Measurements from ENCODE around the gene IGHMBP2.
"Not testable (repeated sequence)": the region's sequence is repeated elsewhere in the genome, so short reads cannot be mapped to it uniquely, and the experiment has no call there.

Gene IGHMBP2

DNA sequence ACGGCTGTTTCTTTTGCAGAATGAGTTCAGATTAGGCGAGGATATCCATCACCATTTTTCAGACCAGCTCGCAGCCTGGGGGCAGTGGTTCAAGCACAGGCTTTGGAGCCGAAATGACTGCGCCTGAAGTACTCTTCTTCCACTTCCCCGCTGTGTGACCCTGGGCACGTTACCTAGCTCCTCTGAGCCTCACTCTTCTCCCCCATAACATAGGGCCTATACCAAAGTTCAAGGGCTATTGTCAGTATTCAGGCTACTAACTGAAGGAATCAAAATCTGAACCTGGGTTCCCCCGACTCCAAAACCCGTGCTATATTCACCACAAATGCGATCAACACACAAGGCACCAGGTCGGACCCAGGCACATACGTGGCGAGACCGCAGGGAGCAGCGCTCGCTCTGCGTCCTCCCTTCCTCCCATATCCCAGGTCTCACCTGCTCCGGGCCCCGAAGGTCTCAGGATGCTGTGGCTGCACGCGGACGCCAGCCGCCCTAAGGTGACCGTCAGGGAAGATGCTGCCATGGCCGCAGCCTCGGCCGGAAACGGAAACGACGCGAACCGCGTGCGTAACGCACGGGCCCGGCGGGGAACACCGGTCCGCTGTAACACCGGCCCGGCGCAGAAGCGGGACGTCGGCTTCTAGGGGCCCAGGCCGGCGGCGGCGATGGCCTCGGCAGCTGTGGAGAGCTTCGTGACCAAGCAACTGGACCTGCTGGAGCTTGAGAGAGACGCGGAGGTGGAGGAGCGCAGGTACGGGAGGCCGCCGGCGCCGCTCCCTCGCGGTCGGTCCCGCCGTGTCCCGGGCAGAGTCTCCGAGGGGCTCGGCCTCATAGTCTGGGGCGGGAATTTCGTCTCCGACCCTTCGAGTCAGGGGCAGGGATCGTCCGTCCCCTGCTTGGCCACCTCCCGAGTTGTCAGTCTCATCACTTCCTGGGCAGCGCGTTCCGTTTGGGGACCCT is at the start of gene IGHMBP2, which contains the start of gene MRPL21:
TSS of gene IGHMBP2 (plus strand) at position 604 of the 960 bp plus-strand sequence. CDS start at position 666, 62 bp downstream.
TSS of gene MRPL21 (minus strand) at position 545 of the 960 bp plus-strand sequence. CDS start at position 523, 22 bp downstream.
- peaks cover 6 to 39% of the 10 kb centered on the region in 2 donors for H3K4me1 ChIP-seq (ENCODE audit: control insufficient read depth in 1 of 2, insufficient read depth in 2 of 2, low read length in 2 of 2)
- peaks cover 30 to 35% of the 10 kb centered on the region in 2 donors for H3K36me3 ChIP-seq (ENCODE audit: control insufficient read depth in 1 of 2, insufficient read depth in 2 of 2, low read length in 2 of 2)

DNA sequence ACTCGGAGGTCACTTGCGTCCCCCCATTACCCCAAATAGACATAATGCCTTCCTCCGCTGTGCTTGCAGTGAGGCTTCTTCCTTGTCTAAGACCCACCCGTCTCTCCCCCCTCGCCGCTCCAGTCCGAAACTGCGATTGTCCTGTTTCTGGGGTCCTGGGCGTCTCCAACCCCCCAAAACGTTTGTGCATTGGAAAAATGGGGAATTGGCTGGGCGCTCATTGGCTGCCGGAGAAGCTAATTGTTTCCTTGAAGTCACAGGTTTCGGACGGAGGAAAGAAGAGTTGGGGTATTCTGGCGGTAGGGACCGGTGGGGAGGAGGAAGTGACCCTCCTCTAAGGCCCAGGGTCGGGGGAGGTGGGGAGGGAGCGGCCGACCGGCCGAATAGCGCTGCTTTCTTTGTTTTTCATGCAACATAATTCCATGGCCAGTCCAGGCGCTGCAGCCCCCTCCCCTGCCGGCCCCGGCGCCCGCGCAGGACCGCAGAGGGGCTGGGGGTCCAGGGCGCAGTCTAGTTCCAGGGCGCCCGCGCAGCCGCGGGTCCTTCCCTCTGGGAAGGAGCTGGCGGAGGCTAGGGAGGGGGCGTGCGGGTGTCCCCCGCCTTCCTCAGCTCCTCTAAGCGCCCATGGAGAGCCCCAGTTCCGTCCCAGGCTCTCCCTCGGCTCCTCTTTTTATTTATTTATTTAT is 49.3 kb upstream of the IGHMBP2 start:
- H3K27ac ChIP-seq (ENCODE audit: low read length): no peak overlapping the region
- peaks cover 5 to 16% of the 10 kb centered on the region in 2 donors for H3K4me1 ChIP-seq (ENCODE audit: control insufficient read depth in 1 of 2, insufficient read depth in 2 of 2, low read length in 2 of 2)
- peaks cover 8% of the 10 kb centered on the region for H3K27me3 ChIP-seq (ENCODE audit: low read depth, low read length)
- H3K4me3 ChIP-seq (ENCODE audit: low read depth in 1 of 2, low read length in 2 of 2): peak overlapping the region in 1 of 2 donors; percentile 58
- H3K36me3 ChIP-seq (ENCODE audit: control insufficient read depth in 1 of 2, insufficient read depth in 2 of 2, low read length in 2 of 2): no peaks in the 10 kb centered on the region
- H3K9me3 ChIP-seq (ENCODE audit: control insufficient read depth in 1 of 2, low read length in 2 of 2): no peaks in the 10 kb centered on the region

More for the DNA sequence above, at the start of gene IGHMBP2, which contains the start of gene MRPL21:
- Histone ChIP-seq H3K27ac (ENCODE audit: low read length) (peak within 1 kb of the TSS; percentile 83), H3K9me3 (ENCODE audit: control insufficient read depth in 1 of 2, low read length in 2 of 2) (no peaks in the 10 kb centered on the region), H3K27me3 (ENCODE audit: low read depth, low read length) (no peaks in the 10 kb centered on the region), H3K4me3 (ENCODE audit: low read depth in 1 of 2, low read length in 2 of 2) (peak within 1 kb of the TSS; percentile 99 to 100)

DNA sequence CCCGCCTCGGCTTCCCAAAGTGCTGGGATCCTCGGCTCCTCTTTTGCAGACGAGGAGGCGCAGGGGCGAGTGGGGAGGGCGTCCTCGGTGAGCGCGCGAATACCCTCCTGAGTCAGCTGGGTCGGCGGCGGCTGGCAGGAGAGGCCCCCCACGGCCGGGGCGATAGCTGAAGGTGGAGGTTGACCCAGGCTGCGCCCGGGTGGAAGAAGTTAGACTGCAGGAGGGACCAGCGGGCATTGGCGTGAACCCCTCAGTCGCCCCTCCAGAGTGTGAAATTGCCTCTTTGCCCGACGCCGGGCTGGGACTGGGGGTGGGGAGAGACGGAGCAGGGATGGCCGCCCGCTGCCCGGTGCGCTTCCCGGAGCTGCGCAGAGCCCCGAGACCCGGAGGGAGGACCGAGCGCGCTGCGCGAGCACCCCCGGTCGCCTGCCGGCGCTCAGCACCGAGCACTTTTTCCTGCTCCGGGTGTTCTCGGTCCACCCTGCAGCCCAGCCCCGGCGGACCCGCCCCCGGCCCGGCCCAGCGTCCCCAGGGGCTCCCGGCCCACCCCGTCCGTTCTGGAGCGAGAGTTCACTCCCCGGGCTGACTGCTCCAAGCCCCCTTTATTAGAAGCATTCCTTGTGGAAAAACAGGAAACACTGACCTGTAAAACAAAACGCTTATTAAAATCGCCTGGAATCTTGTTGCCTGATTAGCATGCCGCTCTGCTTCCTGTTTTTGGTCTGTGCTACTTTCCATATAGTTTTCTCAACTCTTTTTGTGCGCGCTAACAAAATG is 48.3 kb upstream of the IGHMBP2 start:
- H3K27ac ChIP-seq (ENCODE audit: low read length): no peak overlapping the region
- H3K4me1 ChIP-seq (ENCODE audit: control insufficient read depth in 1 of 2, insufficient read depth in 2 of 2, low read length in 2 of 2): peaks cover 5 to 16% of the 10 kb centered on the region in 2 donors
- peak overlapping the region; percentile 59 to 67 for H3K4me3 ChIP-seq (ENCODE audit: low read depth in 1 of 2, low read length in 2 of 2)

DNA sequence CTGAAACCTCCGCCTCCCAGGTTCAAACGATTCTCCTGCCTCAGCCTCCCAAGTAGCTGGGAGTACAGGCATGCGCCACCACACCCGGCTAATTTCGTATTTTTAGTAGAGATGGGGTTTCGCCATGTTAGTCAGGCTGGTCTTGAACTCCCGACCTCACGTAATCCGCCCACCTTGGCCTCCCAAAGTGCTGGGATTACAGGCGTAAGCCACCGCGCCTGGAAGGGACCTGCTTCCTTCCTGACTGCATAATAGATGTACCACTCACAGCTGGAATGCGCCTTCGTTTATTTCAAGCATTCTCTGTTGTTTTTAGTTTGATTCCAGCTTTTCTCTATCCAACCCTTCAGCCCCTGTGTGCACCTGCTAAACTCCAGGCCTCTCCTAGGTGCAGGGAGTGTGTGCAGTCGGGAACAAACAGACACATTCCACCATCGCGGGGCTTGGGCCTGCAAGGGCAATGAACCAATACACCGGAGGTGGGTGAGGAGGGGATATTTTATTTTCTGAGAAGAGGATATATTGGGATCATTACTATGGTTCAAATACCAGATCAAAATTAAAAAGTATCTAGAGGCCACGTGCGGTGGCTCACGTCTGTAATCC is 47.2 kb upstream of the IGHMBP2 start:
- H3K27ac ChIP-seq (ENCODE audit: low read length); H3K9me3 ChIP-seq (ENCODE audit: control insufficient read depth in 1 of 2, low read length in 2 of 2); H3K27me3 ChIP-seq (ENCODE audit: low read depth, low read length); H3K4me3 ChIP-seq (ENCODE audit: low read depth in 1 of 2, low read length in 2 of 2); H3K36me3 ChIP-seq (ENCODE audit: control insufficient read depth in 1 of 2, insufficient read depth in 2 of 2, low read length in 2 of 2): not testable (repeated sequence)
- H3K4me1 ChIP-seq (ENCODE audit: control insufficient read depth in 1 of 2, insufficient read depth in 2 of 2, low read length in 2 of 2): peaks cover 5 to 16% of the 10 kb centered on the region in 2 donors

More for the DNA sequence above, 48.3 kb upstream of the IGHMBP2 start:
- no peaks in the 10 kb centered on the region for H3K36me3 ChIP-seq (ENCODE audit: control insufficient read depth in 1 of 2, insufficient read depth in 2 of 2, low read length in 2 of 2)
- no peaks in the 10 kb centered on the region for H3K9me3 ChIP-seq (ENCODE audit: control insufficient read depth in 1 of 2, low read length in 2 of 2)
- H3K27me3 ChIP-seq (ENCODE audit: low read depth, low read length): peaks cover 8% of the 10 kb centered on the region

DNA sequence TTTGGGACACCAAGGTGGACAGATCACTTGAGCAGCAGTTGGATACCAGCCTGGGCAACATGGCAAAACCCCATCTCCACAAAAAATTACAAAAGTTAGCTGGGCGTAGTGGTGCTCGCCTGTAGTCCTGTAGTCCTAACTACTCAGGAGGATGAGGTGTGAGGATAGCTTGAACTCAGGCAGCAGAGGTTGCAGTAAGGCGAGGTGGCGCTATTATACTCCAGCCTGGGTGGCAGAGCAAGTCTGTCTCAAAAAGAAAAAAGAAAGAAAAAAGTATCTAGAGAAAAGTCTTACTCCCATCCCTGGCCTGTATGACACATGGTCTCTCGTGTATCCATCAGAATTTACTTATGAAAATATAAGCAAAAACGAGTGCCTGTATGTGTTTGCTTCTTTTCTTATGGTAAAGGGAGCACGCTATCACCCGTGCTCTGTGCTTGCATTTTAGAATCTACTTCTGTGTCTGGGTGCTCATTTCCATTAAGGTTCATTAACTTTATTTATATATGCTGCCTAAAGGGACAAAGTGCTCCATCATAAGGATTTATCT is 46.6 kb upstream of the IGHMBP2 start:
- H3K9me3 ChIP-seq (ENCODE audit: control insufficient read depth in 1 of 2, low read length in 2 of 2): no peaks in the 10 kb centered on the region
- peaks cover 5 to 16% of the 10 kb centered on the region in 2 donors for H3K4me1 ChIP-seq (ENCODE audit: control insufficient read depth in 1 of 2, insufficient read depth in 2 of 2, low read length in 2 of 2)
- H3K4me3 ChIP-seq (ENCODE audit: low read depth in 1 of 2, low read length in 2 of 2): no peak overlapping the region
- peak overlapping the region; percentile 47 for H3K27ac ChIP-seq (ENCODE audit: low read length)
- peaks cover 8% of the 10 kb centered on the region for H3K27me3 ChIP-seq (ENCODE audit: low read depth, low read length)
- H3K36me3 ChIP-seq (ENCODE audit: control insufficient read depth in 1 of 2, insufficient read depth in 2 of 2, low read length in 2 of 2): no peaks in the 10 kb centered on the region

DNA sequence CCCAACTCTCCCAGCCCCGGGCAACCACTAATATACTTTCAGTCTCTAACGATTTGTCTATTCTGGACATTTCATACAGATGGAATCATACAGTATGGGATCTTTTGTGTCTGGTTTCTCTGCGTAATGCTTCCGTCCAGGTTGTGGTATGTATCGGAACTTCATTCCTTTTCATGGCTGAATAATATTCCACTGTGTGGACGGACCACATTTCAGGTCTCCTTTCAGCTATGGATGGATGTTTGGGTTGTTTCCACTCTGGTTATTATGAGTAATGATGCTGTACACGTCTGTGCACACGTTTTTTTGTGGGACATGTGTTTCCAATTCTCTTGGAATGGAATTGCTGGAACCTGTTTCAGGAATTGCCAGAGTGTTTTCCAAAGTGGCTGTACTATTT is 44.6 kb upstream of the IGHMBP2 start:
- Histone ChIP-seq H3K4me1 (ENCODE audit: control insufficient read depth in 1 of 2, insufficient read depth in 2 of 2, low read length in 2 of 2) (peaks cover 5 to 14% of the 10 kb centered on the region in 2 donors), H3K27ac (ENCODE audit: low read length) (no peak overlapping the region), H3K9me3 (ENCODE audit: control insufficient read depth in 1 of 2, low read length in 2 of 2) (peaks cover 0 to 6% of the 10 kb centered on the region in 2 donors), H3K27me3 (ENCODE audit: low read depth, low read length) (peaks cover 4% of the 10 kb centered on the region), H3K36me3 (ENCODE audit: control insufficient read depth in 1 of 2, insufficient read depth in 2 of 2, low read length in 2 of 2) (no peaks in the 10 kb centered on the region), H3K4me3 (ENCODE audit: low read depth in 1 of 2, low read length in 2 of 2) (no peak overlapping the region)

DNA sequence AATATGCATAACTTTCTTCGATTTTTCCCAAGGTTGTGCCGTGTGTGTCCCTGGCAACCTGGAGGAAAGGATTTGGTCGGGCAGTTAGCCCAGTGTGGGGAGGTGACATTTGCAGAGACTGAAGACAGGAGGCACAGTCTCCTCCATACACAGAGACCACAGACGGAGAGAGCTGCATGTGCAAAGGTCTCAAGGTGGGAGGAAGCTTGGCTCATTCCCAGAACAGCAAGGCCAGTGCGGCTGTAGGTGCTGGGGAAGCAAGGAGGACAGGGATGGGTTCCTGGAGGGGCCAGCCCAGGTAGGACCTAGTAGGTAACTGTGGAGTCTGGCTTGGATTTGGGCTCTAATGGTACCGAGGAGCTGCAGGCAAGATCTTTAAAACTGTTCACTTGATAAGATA is 41.3 kb upstream of the IGHMBP2 start:
- Histone ChIP-seq H3K36me3 (ENCODE audit: control insufficient read depth in 1 of 2, insufficient read depth in 2 of 2, low read length in 2 of 2) (no peaks in the 10 kb centered on the region), H3K9me3 (ENCODE audit: control insufficient read depth in 1 of 2, low read length in 2 of 2) (peaks cover 0 to 7% of the 10 kb centered on the region in 2 donors), H3K27ac (ENCODE audit: low read length) (no peak overlapping the region), H3K4me3 (ENCODE audit: low read depth in 1 of 2, low read length in 2 of 2) (no peak overlapping the region), H3K4me1 (ENCODE audit: control insufficient read depth in 1 of 2, insufficient read depth in 2 of 2, low read length in 2 of 2) (no peaks in the 10 kb centered on the region), H3K27me3 (ENCODE audit: low read depth, low read length) (no peaks in the 10 kb centered on the region)

DNA sequence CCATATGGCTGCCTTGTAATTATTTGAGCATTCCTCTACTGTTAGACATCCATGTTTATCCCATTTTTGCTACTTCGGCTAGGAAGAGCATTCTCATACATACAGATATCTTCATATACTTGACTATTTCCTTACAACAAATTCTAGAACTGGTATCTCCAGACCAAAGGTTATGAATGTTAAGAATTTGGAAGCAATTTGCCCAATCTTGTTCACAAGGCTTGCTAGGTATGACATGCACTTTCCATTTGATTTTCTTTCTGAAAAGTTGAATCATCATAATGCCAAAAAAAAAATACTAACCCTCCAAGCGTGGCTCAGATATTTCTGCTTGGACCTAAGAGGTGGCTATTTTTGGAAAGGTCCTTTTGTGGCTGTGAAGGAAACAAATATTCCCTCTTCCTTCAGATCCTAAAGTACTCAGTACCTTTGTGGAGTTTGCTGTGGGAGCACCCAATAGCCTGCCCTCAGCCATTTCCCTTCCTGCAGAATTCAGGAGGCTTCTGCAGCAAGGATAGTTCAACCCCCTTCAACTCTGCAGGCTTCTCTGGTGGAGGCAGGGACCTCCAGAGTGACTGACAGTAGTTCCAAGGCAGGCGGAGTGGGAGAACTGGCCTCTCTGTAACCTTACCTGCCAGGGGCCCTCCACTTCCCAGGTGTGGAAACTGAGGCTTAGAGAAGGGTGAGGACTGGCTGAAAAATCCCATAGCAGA is 40.0 kb upstream of the IGHMBP2 start:
- no peaks in the 10 kb centered on the region for H3K36me3 ChIP-seq (ENCODE audit: control insufficient read depth in 1 of 2, insufficient read depth in 2 of 2, low read length in 2 of 2)
- no peak overlapping the region for H3K27ac ChIP-seq (ENCODE audit: low read length)
- H3K27me3 ChIP-seq (ENCODE audit: low read depth, low read length): no peaks in the 10 kb centered on the region
- H3K4me1 ChIP-seq (ENCODE audit: control insufficient read depth in 1 of 2, insufficient read depth in 2 of 2, low read length in 2 of 2): no peaks in the 10 kb centered on the region
- H3K9me3 ChIP-seq (ENCODE audit: control insufficient read depth in 1 of 2, low read length in 2 of 2): peaks cover 0 to 7% of the 10 kb centered on the region in 2 donors
- H3K4me3 ChIP-seq (ENCODE audit: low read depth in 1 of 2, low read length in 2 of 2): no peak overlapping the region

DNA sequence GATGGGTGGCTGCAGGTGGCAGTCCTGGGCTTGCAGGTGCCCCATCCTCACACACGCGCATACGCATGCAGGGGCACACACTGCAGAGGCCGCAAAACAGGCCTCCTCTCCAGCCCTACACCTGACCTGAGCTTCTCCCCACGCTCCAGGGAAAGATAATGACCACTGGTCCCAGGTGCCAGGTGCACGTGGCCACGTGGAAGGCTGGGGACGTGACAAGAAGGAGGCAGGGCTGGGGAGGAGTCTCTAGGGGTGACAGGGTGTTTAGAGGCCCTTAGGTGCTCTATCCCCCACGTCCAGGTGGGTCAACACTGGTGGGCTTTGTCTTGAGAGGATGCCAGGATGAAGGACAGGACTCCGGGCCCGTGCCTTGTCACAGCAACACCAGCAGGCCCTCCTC is 38.5 kb upstream of the IGHMBP2 start:
- Histone ChIP-seq H3K27ac (ENCODE audit: low read length) (no peak overlapping the region), H3K36me3 (ENCODE audit: control insufficient read depth in 1 of 2, insufficient read depth in 2 of 2, low read length in 2 of 2) (no peaks in the 10 kb centered on the region), H3K4me1 (ENCODE audit: control insufficient read depth in 1 of 2, insufficient read depth in 2 of 2, low read length in 2 of 2) (peaks cover 3 to 8% of the 10 kb centered on the region in 2 donors), H3K27me3 (ENCODE audit: low read depth, low read length) (no peaks in the 10 kb centered on the region), H3K9me3 (ENCODE audit: control insufficient read depth in 1 of 2, low read length in 2 of 2) (peaks cover 0 to 7% of the 10 kb centered on the region in 2 donors), H3K4me3 (ENCODE audit: low read depth in 1 of 2, low read length in 2 of 2) (no peak overlapping the region)

DNA sequence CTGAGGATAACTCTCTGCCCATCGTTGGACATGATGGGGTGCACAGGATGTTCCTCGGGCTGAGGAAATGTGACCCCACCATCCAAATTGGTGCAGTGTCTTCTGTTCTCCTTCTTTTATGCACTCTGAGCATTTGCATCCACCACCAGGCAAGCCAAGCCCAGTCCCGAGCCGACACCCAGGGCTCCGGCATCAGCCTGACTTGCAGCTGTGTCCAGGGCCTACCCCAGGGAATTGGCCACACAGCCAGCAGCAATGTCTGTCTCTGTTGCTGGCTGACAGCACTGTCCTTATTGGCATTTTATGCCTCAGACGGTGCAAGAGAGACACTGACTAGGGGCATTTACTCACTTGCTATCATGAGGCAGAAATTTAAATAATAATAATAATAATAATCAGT is 36.6 kb upstream of the IGHMBP2 start:
- peaks cover 3 to 8% of the 10 kb centered on the region in 2 donors for H3K4me1 ChIP-seq (ENCODE audit: control insufficient read depth in 1 of 2, insufficient read depth in 2 of 2, low read length in 2 of 2)
- H3K36me3 ChIP-seq (ENCODE audit: control insufficient read depth in 1 of 2, insufficient read depth in 2 of 2, low read length in 2 of 2): no peaks in the 10 kb centered on the region
- no peaks in the 10 kb centered on the region for H3K27me3 ChIP-seq (ENCODE audit: low read depth, low read length)
- H3K9me3 ChIP-seq (ENCODE audit: control insufficient read depth in 1 of 2, low read length in 2 of 2): peaks cover 0 to 7% of the 10 kb centered on the region in 2 donors
- no peak overlapping the region for H3K4me3 ChIP-seq (ENCODE audit: low read depth in 1 of 2, low read length in 2 of 2)
- no peak overlapping the region for H3K27ac ChIP-seq (ENCODE audit: low read length)
